IMR-90 (cell line): ENCODE data around the gene ABHD12. TPM values are rescaled to one million over a fixed set of nuclear protein-coding genes. Genes with fewer than 3 reads are reported as not detected.

Source experiments
- ATAC-seq: fragments of 200-7000 bp; cut with Tn5 transposase; 2 replicates; pipeline ENCODE4 v1.9.1; 2020; ENCODE audit warnings: low read depth, mild to moderate bottlenecking, moderate library complexity
- BruUV-seq: library from RNA; stranded (reverse); fragments of 400-500 nt; replicated peaks from 2 replicates; lab custom pipeline; 2021; lab: Mats Ljungman, UMichigan
- CTCF ChIA-PET: fragments of 300-600 bp; formaldehyde crosslinking; extraction: SDS; loops from one replicate; lab custom pipeline; 2021; ENCODE audit warnings: antibody characterized with exemption; lab: Yijun Ruan, JAX
- POLR2A ChIA-PET: fragments of 300-600 bp; sonication (Branson Sonifier 250); formaldehyde crosslinking; loops from one replicate; lab custom pipeline; 2022; ENCODE audit warnings: antibody characterized with exemption; ENCODE audit not compliant: unreplicated experiment; lab: Charles Lee
- DNase-seq: peaks from one replicate; pipeline ENCODE4 v3.0.0; 2013
- H2AFZ ChIP-seq: replicated peaks from 2 replicates; pipeline ENCODE3; 2013; ENCODE audit warnings: low read length, mild to moderate bottlenecking; ENCODE audit not compliant: poor library complexity
- H2AK5ac ChIP-seq: 2 replicates; pipeline ENCODE4 v1.6.1; 2013; ENCODE audit warnings: low read depth, low read length, inconsistent platforms
- H2AK9ac ChIP-seq: replicated peaks from 2 replicates; pipeline ENCODE3; 2013; ENCODE audit warnings: mild to moderate bottlenecking, low read depth, low read length, moderate library complexity; ENCODE audit not compliant: poor library complexity
- H2BK120ac ChIP-seq: 2 replicates; pipeline ENCODE4 v1.6.1; 2013; ENCODE audit warnings: low read depth, low read length, inconsistent platforms
- H2BK15ac ChIP-seq: 3 replicates; pipeline ENCODE4 v1.6.1; 2013; ENCODE audit warnings: low read depth, low read length, inconsistent platforms
- H2BK20ac ChIP-seq: 2 replicates; pipeline ENCODE4 v1.6.1; 2013; ENCODE audit warnings: low read depth, mild to moderate bottlenecking, inconsistent platforms, low read length, moderate library complexity
- H2BK5ac ChIP-seq: 2 replicates; pipeline ENCODE4 v1.6.1; 2013; ENCODE audit warnings: mild to moderate bottlenecking, low read depth, low read length, inconsistent platforms; ENCODE audit not compliant: poor library complexity, severe bottlenecking
- H3K14ac ChIP-seq: replicated peaks from 2 replicates; pipeline ENCODE4 v1.6.1; 2013; ENCODE audit warnings: low read depth, low read length, inconsistent platforms
- H3K18ac ChIP-seq: 2 replicates; pipeline ENCODE4 v1.6.1; 2013; ENCODE audit warnings: low read depth, low read length, control low read depth
- H3K23ac ChIP-seq: 2 replicates; pipeline ENCODE4 v1.6.1; 2013; ENCODE audit warnings: low read depth, low read length, inconsistent platforms
- H3K27ac ChIP-seq: 2 replicates; pipeline ENCODE4 v1.5.1; 2013; ENCODE audit warnings: mild to moderate bottlenecking, control low read depth, low read length; ENCODE audit not compliant: insufficient read depth
- H3K27me3 ChIP-seq: 2 replicates; pipeline ENCODE4 v1.6.1; 2013; ENCODE audit warnings: low read length; ENCODE audit not compliant: control insufficient read depth, insufficient read depth
- H3K36me3 ChIP-seq: 2 replicates; pipeline ENCODE4 v1.6.1; 2013; ENCODE audit warnings: low read length, mixed read lengths; ENCODE audit not compliant: control insufficient read depth, insufficient read depth
- H3K4ac ChIP-seq: 2 replicates; pipeline ENCODE4 v1.6.1; 2013; ENCODE audit warnings: low read depth, low read length, inconsistent platforms
- H3K4me1 ChIP-seq: 2 replicates; pipeline ENCODE4 v1.6.1; 2013; ENCODE audit warnings: low read length, mixed read lengths; ENCODE audit not compliant: control insufficient read depth, insufficient read depth
- H3K4me2 ChIP-seq: 2 replicates; pipeline ENCODE4 v1.6.1; 2013; ENCODE audit warnings: low read depth, mild to moderate bottlenecking, control low read depth, low read length, moderate library complexity
- H3K4me3 ChIP-seq: 2 replicates; pipeline ENCODE4 v1.5.1; 2013; ENCODE audit warnings: low read depth, mild to moderate bottlenecking, control low read depth, low read length, moderate library complexity; ENCODE audit not compliant: insufficient read depth
- H3K56ac ChIP-seq: 2 replicates; pipeline ENCODE4 v1.6.1; 2013; ENCODE audit warnings: low read length, inconsistent platforms; ENCODE audit not compliant: insufficient read depth; ENCODE audit errors: extremely low read depth
- H3K79me1 ChIP-seq, 2 experiments: 2 replicates each; pipeline ENCODE4 v1.6.1; 2013; ENCODE audit warnings: low read length in 2 of 2, inconsistent platforms in 1 of 2, low read depth in 1 of 2
- H3K9ac ChIP-seq: 2 replicates; pipeline ENCODE4 v1.6.1; 2013; ENCODE audit warnings: low read depth, low read length, control low read depth
- H3K9me1 ChIP-seq: 2 replicates; pipeline ENCODE4 v1.6.1; 2013; ENCODE audit warnings: low read length, inconsistent platforms; ENCODE audit not compliant: insufficient read depth
- H3K9me3 ChIP-seq: 2 replicates; pipeline ENCODE4 v1.6.1; 2013; ENCODE audit warnings: low read length; ENCODE audit not compliant: control insufficient read depth, insufficient read depth
- H4K20me1 ChIP-seq: 2 replicates; pipeline ENCODE4 v1.6.1; 2013; ENCODE audit warnings: low read length, inconsistent platforms; ENCODE audit not compliant: insufficient read depth
- H4K5ac ChIP-seq: 2 replicates; pipeline ENCODE4 v1.6.1; 2013; ENCODE audit warnings: mild to moderate bottlenecking, low read depth, low read length, control low read depth
- H4K8ac ChIP-seq, 2 experiments: 2 replicates each; pipeline ENCODE4 v1.6.1; 2013; ENCODE audit warnings: low read depth in 2 of 2, low read length in 2 of 2, control low read depth in 1 of 2, inconsistent platforms in 1 of 2
- H4K91ac ChIP-seq: 2 replicates; pipeline ENCODE4 v1.6.1; 2013; ENCODE audit warnings: low read depth, low read length, inconsistent platforms; ENCODE audit not compliant: insufficient read depth
- BHLHE40 ChIP-seq: fragments of 150-350 bp; IDR thresholded peaks from 2 replicates; pipeline ENCODE4 v1.6.1; 2016; ENCODE audit warnings: mild to moderate bottlenecking, low read depth, low read length
- CEBPB ChIP-seq: IDR thresholded peaks from 2 replicates; pipeline ENCODE4 v1.6.1; 2012; ENCODE audit warnings: low read depth, low read length, improper control_type of control experiment
- FOS ChIP-seq: fragments of 150-350 bp; IDR thresholded peaks from 2 replicates; pipeline ENCODE4 v1.6.1; 2016; ENCODE audit warnings: low read depth, low read length
- MAFK ChIP-seq: IDR thresholded peaks from 2 replicates; pipeline ENCODE4 v1.6.1; 2012; ENCODE audit warnings: low read depth, low read length, improper control_type of control experiment
- NFE2L2 ChIP-seq: fragments of 150-350 bp; IDR thresholded peaks from 2 replicates; pipeline ENCODE4 v1.6.1; 2016; ENCODE audit warnings: low read depth, mild to moderate bottlenecking, low read length
- POLR2A ChIP-seq: IDR thresholded peaks from 2 replicates; pipeline ENCODE4 v1.6.1; 2012; ENCODE audit warnings: mild to moderate bottlenecking, low read depth, low read length
- RAD21 ChIP-seq: IDR thresholded peaks from 2 replicates; pipeline ENCODE4 v1.6.1; 2012; ENCODE audit warnings: low read length, improper control_type of control experiment
- RCOR1 ChIP-seq: IDR thresholded peaks from 2 replicates; pipeline ENCODE4 v1.6.1; 2012; ENCODE audit warnings: mild to moderate bottlenecking, low read length, improper control_type of control experiment; ENCODE audit not compliant: insufficient replicate concordance
- RFX5 ChIP-seq: IDR thresholded peaks from 2 replicates; pipeline ENCODE4 v1.8.0; 2012; ENCODE audit warnings: low read depth, mild to moderate bottlenecking, low read length, moderate library complexity
- WGBS, 2 experiments: methylation state at CpG; one replicate each; pipeline versions ENCODE4 v1.1.5 to v1.1.7; 2013; ENCODE audit warnings: missing lambda C conversion rate in 2 of 2; ENCODE audit not compliant: insufficient read length in 1 of 2; ENCODE audit errors: extremely low coverage in 2 of 2; 5-methylcytosine and 5-hydroxymethylcytosine counted together
- dilution Hi-C: fragments of 300-500 bp; cut with HindIII; formaldehyde crosslinking; loops from one replicate; pipeline ENCODE4 v1.14.3; 2018; ENCODE audit warnings: low sequenced_read_pairs; ENCODE audit not compliant: unreplicated experiment
- in situ Hi-C: fragments of 300-500 bp; cut with MboI; formaldehyde crosslinking; loops from 3 replicates; pipeline ENCODE4 v1.14.3; 2019; ENCODE audit warnings: low sequenced_read_pairs, inconsistent platforms, mixed read lengths
- intact Hi-C: fragments of 100-400 bp; cut with micrococcal nuclease; formaldehyde crosslinking; loops from 2 replicates; pipeline ENCODE4 v1.10.0; 2022
- polyA plus RNA-seq, 3 experiments: library from polyadenylated mRNA; depleted of rRNA; stranded (reverse); fragments of >200 nt; gene quantifications; 2 replicates each; pipeline ENCODE4 v1.2.3, GENCODE V29; 2012; ENCODE audit warnings: low replicate concordance in 1 of 3
- total RNA-seq: library from RNA; depleted of rRNA; stranded (reverse); fragments of >200 nt; gene quantifications from 2 replicates; pipeline ENCODE4 v1.2.3, GENCODE V29; 2012
- TF ChIP-seq, protein P1 (sequence below): fragments of 150-350 bp; IDR thresholded peaks from 2 replicates; pipeline ENCODE4 v1.6.1; 2017; ENCODE audit warnings: mild to moderate bottlenecking, antibody characterized with exemption, low read length, low read depth
- TF ChIP-seq, protein P2 (sequence below): conservative IDR thresholded peaks from 2 replicates; pipeline ENCODE4 v1.5.1; 2012; ENCODE audit warnings: mild to moderate bottlenecking, low read depth, low read length, improper control_type of control experiment

The ABHD12 gene
- total and polyA plus RNA-seq, 2 of the 4 experiments (the other 2 are of a cell fraction) = 80.7 to 108 TPM

DNA sequence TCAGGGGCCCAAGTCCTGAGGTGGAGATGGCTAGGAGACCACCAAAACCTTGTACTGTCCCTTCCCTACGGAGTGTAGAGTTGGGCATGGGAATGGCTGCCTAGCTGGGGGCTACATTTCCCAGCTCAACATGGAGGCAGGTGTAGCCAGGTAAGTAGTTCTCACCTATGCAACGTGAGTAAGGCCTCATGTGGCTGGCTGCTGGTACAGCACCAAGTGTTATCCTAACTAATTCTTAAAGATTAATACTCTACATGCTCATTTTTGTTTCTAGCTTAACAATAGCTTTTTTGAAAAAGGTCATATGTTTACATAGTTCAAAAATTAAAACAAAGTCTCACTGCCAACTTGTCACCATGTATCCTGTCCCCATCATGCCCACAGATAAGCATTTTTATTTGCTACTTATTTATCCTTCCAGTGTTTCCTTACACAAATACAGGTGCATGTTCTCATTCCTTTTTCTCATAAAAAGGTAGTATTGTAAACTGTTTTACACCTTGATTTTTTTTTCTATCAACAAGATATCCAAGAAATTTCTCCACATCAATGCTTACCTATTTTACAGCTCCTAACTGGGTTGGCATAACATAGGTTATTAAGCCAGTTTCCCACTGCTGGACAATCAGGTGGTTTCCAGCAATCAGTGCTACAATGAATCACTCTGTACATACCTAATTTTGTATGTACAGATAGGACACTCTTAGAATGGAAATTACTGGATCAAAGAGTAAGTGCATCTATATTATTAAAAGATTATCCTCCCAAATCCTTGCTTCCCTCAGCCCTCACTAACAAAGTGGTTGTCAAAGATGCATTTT, 25.5 kb downstream of the ABHD12 start (continued):
- TF ChIP-seq, protein P1, sequence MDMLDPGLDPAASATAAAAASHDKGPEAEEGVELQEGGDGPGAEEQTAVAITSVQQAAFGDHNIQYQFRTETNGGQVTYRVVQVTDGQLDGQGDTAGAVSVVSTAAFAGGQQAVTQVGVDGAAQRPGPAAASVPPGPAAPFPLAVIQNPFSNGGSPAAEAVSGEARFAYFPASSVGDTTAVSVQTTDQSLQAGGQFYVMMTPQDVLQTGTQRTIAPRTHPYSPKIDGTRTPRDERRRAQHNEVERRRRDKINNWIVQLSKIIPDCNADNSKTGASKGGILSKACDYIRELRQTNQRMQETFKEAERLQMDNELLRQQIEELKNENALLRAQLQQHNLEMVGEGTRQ = no peak

DNA sequence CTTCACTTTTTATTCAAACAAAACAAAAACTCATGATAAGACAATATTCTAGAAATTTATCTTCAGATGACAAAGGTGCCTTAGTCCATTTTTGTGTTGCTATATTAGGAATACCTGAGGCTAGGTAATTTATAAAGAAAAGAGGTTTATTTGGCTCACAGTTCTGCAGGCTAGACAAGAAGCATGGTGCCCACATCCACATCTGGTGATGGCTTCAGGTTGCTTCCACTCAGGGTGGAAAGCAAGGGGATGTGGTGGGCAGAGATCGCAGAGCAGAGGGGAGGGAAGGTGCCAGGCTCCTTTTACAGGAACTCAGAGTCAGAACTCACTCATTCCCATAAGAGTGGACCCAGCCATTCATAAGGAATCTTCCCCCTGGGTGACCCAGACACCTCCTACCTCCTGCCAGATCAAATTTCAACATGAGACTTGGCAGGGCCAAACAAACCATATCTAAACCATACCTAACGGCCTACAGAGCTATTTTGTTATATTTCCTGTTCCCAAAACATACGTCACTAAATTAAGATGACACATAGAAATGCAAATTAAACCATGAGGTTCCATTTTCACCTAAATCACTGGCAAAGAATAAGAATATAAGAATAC, 26.4 kb downstream of the ABHD12 start:
- no peak overlapping the region for H3K4me3 ChIP-seq
- H4K5ac ChIP-seq = no peak overlapping the region
- dilution Hi-C loops = no loop called here
- peak; percentile 43 for DNase-seq
- H3K36me3 ChIP-seq = no peaks in the 10 kb centered on the region
- ChIA-PET POLR2A (interaction anchor here (0.6 kb wide), 1 partner anchor 13 kb away, joined by 3 read pairs; no protein-coding TSS in a partner anchor), CTCF (interaction anchor here (1.4 kb wide), 1 partner anchor 24 kb away, joined by 3 read pairs; no protein-coding TSS in a partner anchor)
- peaks cover 15% of the 10 kb centered on the region for H3K4me1 ChIP-seq
- ATAC-seq = no peak
- H3K79me1 ChIP-seq = peaks cover 23 to 62% of the 10 kb centered on the region in 2 experiments
- no peak overlapping the region for H2BK5ac ChIP-seq
- no CpG with 5 or more reads among the region's 3 CpGs for WGBS, 2 experiments
- H2BK15ac ChIP-seq = no peak overlapping the region
- H3K4me2 ChIP-seq = no peak overlapping the region
- no peak overlapping the region for H3K4ac ChIP-seq
- H3K14ac ChIP-seq = no peak overlapping the region
- H2BK20ac ChIP-seq = no peak overlapping the region
- no peak overlapping the region for H2AFZ ChIP-seq
- intact Hi-C loops = no loop called here
- H3K9me3 ChIP-seq = peaks cover 6% of the 10 kb centered on the region; the same call in 1 of the 2 replicates
- in situ Hi-C loops = no loop called here
- H4K91ac ChIP-seq = peak overlapping the region; percentile 14; the same call in 1 of the 2 replicates
- H3K27me3 ChIP-seq = no peaks in the 10 kb centered on the region
- H2BK120ac ChIP-seq = no peak overlapping the region
- no peak overlapping the region for H3K27ac ChIP-seq
- no peak overlapping the region for H3K9ac ChIP-seq
- no TSS peak for BruUV-seq
- no peak overlapping the region for H2AK9ac ChIP-seq
- peaks cover 4% of the 10 kb centered on the region for H3K9me1 ChIP-seq
- no peak overlapping the region for H4K8ac ChIP-seq
- H3K56ac ChIP-seq = no peak overlapping the region
- H3K18ac ChIP-seq = no peak overlapping the region; the same call in 1 of the 2 replicates
- H4K20me1 ChIP-seq = no peaks in the 10 kb centered on the region; the same call in 1 of the 2 replicates
- H2AK5ac ChIP-seq = no peak overlapping the region; the same call in 1 of the 2 replicates
- no peak overlapping the region for H3K23ac ChIP-seq
- TF ChIP-seq CEBPB (no peak), BHLHE40 (no peak), RFX5 (no peak), RCOR1 (no peak), RAD21 (no peak), NFE2L2 (no peak), MAFK (no peak), POLR2A (no peak), FOS (no peak)
- TF ChIP-seq, protein P1 = no peak
- TF ChIP-seq, protein P2, sequence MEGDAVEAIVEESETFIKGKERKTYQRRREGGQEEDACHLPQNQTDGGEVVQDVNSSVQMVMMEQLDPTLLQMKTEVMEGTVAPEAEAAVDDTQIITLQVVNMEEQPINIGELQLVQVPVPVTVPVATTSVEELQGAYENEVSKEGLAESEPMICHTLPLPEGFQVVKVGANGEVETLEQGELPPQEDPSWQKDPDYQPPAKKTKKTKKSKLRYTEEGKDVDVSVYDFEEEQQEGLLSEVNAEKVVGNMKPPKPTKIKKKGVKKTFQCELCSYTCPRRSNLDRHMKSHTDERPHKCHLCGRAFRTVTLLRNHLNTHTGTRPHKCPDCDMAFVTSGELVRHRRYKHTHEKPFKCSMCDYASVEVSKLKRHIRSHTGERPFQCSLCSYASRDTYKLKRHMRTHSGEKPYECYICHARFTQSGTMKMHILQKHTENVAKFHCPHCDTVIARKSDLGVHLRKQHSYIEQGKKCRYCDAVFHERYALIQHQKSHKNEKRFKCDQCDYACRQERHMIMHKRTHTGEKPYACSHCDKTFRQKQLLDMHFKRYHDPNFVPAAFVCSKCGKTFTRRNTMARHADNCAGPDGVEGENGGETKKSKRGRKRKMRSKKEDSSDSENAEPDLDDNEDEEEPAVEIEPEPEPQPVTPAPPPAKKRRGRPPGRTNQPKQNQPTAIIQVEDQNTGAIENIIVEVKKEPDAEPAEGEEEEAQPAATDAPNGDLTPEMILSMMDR = no peak
